RWPE1 (cell line): ENCODE data around the gene ANKRD16.
"Not testable (repeated sequence)": the region's sequence is repeated elsewhere in the genome, so short reads cannot be mapped to it uniquely, and the experiment has no call there.

Source experiments
- CTCF ChIA-PET: fragments of 350-600 bp; sonication (Branson Sonifier 250); formaldehyde crosslinking; extraction: SDS; loops from one replicate; lab custom pipeline; 2021; lab: Yijun Ruan, JAX
- POLR2A ChIA-PET: fragments of 400-600 bp; formaldehyde crosslinking; extraction: SDS; loops from one replicate; lab custom pipeline; 2020; ENCODE audit warnings: antibody characterized with exemption; ENCODE audit not compliant: low non-redundant PET; lab: Yijun Ruan, JAX
- DNase-seq: peaks from one replicate; pipeline ENCODE4 v3.0.0; 2012; ENCODE audit warnings: low spot score
- H3K27ac ChIP-seq: fragments of 450-650 bp; 2 replicates; pipeline ENCODE4 v1.5.1; 2017
- TF ChIP-seq, protein P1 (sequence below): fragments of 450-650 bp; conservative IDR thresholded peaks from 2 replicates; pipeline ENCODE4 v1.5.1; 2017; ENCODE audit warnings: low read depth, mild to moderate bottlenecking

ANKRD16 gene

GRCh38 chr10:5862360-5862961, 27.2 kb downstream of the ANKRD16 start:
- DNase-seq: no peak
- TF ChIP-seq, protein P1, sequence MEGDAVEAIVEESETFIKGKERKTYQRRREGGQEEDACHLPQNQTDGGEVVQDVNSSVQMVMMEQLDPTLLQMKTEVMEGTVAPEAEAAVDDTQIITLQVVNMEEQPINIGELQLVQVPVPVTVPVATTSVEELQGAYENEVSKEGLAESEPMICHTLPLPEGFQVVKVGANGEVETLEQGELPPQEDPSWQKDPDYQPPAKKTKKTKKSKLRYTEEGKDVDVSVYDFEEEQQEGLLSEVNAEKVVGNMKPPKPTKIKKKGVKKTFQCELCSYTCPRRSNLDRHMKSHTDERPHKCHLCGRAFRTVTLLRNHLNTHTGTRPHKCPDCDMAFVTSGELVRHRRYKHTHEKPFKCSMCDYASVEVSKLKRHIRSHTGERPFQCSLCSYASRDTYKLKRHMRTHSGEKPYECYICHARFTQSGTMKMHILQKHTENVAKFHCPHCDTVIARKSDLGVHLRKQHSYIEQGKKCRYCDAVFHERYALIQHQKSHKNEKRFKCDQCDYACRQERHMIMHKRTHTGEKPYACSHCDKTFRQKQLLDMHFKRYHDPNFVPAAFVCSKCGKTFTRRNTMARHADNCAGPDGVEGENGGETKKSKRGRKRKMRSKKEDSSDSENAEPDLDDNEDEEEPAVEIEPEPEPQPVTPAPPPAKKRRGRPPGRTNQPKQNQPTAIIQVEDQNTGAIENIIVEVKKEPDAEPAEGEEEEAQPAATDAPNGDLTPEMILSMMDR: no peak
- ChIA-PET CTCF (interaction anchor here (0.6 kb wide), 2 partner anchors 11 to 31 kb away, joined by 3 read pairs; no protein-coding TSS in a partner anchor), POLR2A (no interaction called here)
- H3K27ac ChIP-seq: no peak overlapping the region

- H3K27ac ChIP-seq: no peak overlapping the region
- ChIA-PET POLR2A (no interaction called here), CTCF (interaction anchor here (1.0 kb wide), 1 partner anchor 237 kb away, joined by 3 read pairs; no protein-coding TSS in a partner anchor)
- no peak for DNase-seq
- TF ChIP-seq, protein P1: no peak
Observed at GRCh38 chr10:5860066-5860465, 29.6 kb downstream of the ANKRD16 start.

DNA sequence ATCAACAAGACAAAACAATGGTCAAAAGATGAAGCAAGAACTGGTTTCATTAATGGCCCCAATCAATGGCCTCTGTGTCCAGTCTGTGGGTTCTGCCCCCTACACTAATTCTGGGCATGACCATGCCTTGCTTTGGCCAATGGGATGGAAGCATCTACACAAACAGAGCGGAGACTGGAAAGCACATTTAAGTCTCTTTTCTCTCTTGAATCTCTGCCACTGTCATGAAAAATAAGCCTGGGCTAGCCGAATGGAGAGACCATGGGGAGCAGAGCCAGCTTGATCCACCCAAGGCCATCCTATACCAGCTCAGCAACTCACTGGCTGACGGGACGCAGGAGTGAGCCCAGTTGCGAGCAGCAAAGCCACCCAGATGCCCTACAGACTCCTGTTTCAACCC, 30.9 kb downstream of the ANKRD16 start:
- POLR2A ChIA-PET: no interaction called here
- H3K27ac ChIP-seq: no peak overlapping the region
- CTCF ChIA-PET: no interaction called here

DNA sequence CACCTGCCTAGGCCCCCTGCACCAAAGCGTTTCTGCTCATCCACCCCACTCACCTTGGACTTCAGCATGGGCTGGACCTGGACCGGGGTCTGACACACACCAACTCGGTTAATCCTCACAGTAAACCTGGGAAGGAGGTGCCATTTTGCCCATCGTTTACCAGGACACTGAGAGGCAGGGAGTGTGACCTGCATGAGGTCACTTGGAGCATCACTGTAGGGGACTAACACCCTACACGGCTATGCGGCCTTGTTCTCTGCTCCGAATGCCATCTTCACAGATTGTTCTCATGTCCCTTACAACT, 33.0 kb downstream of the ANKRD16 start:
- ChIA-PET CTCF (no interaction called here), POLR2A (no interaction called here)
- no peak overlapping the region for H3K27ac ChIP-seq
- TF ChIP-seq, protein P1: no peak
- DNase-seq: no peak

More for the DNA sequence above, 30.9 kb downstream of the ANKRD16 start:
- no peak for DNase-seq
- TF ChIP-seq, protein P1: no peak

DNA sequence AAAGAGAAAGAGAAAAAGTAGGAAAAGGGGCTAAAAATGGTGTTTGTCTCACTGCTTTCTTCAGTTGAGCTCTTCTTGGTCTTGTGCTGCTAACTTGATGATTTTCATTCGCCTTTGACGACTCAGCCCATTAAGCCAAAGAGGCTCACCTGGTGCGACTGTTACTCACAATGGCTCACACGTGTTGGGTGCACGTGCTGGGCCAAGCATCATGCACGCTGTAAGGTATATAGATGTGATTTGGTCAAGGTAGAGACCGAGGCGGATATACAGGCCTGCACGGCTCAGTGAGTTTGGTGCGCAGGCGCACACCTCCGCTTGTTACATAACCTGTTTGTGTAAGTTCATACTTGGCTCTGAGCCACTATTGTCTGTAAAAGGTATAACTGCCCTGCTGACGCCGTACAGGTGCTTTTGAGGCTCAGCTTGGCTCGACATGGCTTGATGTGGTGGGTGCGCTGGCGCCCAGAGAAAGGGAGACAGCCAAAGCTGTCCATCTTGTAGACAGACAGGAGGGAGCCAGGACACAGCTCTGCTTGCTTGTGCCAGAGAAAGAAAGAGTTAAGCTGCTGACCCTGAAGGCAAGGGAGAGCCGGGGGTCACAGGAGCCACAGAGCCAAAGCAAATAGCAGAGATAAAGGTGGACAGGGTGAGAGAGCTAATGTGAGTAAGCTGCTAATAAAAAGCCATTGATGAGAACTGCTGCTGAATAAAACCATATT, 33.6 kb downstream of the ANKRD16 start:
- no peak overlapping the region for H3K27ac ChIP-seq
- POLR2A ChIA-PET: no interaction called here
- DNase-seq: no peak
- CTCF ChIA-PET: no interaction called here
- TF ChIP-seq, protein P1: no peak

- ChIA-PET CTCF (no interaction called here), POLR2A (no interaction called here)
- TF ChIP-seq, protein P1: no peak
- no peak overlapping the region for H3K27ac ChIP-seq
- no peak for DNase-seq
Observed at GRCh38 chr10:5854131-5854475, 35.6 kb downstream of the ANKRD16 start.

DNA sequence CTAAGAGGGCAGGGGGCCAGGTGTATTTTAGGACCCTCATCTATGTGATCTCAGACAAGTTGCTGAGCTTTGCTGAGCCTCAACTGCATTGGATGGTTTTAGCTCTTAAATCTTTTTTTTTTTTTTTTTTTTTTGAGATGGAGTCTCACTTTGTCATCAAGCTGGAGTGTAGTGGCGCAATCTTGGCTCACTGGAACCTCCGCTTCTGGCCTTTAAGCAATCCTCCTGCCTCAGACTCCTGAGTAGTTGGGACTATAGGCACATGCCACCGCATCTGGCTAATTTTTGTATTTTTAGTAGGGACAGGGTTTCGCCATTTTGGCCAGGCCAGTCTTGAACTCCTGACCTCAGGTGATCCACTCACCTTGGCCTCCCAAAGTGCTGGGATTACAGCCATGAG, 43.0 kb downstream of the ANKRD16 start:
- DNase-seq, H3K27ac ChIP-seq, POLR2A ChIA-PET: not testable (repeated sequence)
- CTCF ChIA-PET: interaction anchor here (0.6 kb wide), 1 partner anchor 20 kb away, joined by 3 read pairs; no protein-coding TSS in a partner anchor
